ENCODE data around the gene TGFA. TPM values are rescaled to one million over a fixed set of nuclear protein-coding genes. Genes with fewer than 3 reads are reported as not detected.

Gene TGFA
- total RNA-seq, 1 donor from 2014 or later: 1.1 TPM

- no peaks in the 10 kb centered on the region for H3K9me3 ChIP-seq (replicated peaks)
- DNase-seq: no peak
- peaks cover 5% of the 10 kb centered on the region for H3K27me3 ChIP-seq (ENCODE audit: low read depth)
- peaks cover 18% of the 10 kb centered on the region for H3K4me1 ChIP-seq
- H3K4me3 ChIP-seq: no peak overlapping the region
- no peaks in the 10 kb centered on the region for H3K36me3 ChIP-seq
- intact Hi-C loops (cut with micrococcal nuclease): no loop called here
- H3K27ac ChIP-seq (replicated peaks): no peak overlapping the region
- TF ChIP-seq CTCF (IDR thresholded peaks at IDR 0.05; ENCODE audit: borderline replicate concordance): no peak
These were observed 32.8 kb downstream of the TGFA start for GRCh38 chr2:70520825-70521224.

- DNase-seq: no peak
- Histone ChIP-seq H3K4me1 (peaks cover 6% of the 10 kb centered on the region), H3K36me3 (no peaks in the 10 kb centered on the region), H3K27ac (replicated peaks) (no peak overlapping the region), H3K4me3 (no peak overlapping the region), H3K27me3 (ENCODE audit: low read depth) (peaks cover 5% of the 10 kb centered on the region), H3K9me3 (replicated peaks) (no peaks in the 10 kb centered on the region)
- intact Hi-C loops (cut with micrococcal nuclease): no loop called here
- TF ChIP-seq CTCF (IDR thresholded peaks at IDR 0.05; ENCODE audit: borderline replicate concordance): no peak
These were observed 34.2 kb downstream of the TGFA start for GRCh38 chr2:70519453-70519852.

GRCh38 chr2:70518557-70518956, 35.1 kb downstream of the TGFA start:
- no peak for DNase-seq
- Histone ChIP-seq H3K27ac (replicated peaks) (no peak overlapping the region), H3K4me3 (no peak overlapping the region), H3K4me1 (no peaks in the 10 kb centered on the region), H3K36me3 (no peaks in the 10 kb centered on the region), H3K27me3 (ENCODE audit: low read depth) (peaks cover 5% of the 10 kb centered on the region), H3K9me3 (replicated peaks) (no peaks in the 10 kb centered on the region)
- intact Hi-C loops (cut with micrococcal nuclease): no loop called here
- no peak for TF ChIP-seq CTCF (IDR thresholded peaks at IDR 0.05; ENCODE audit: borderline replicate concordance)

GRCh38 chr2:70517804-70518203, 35.8 kb downstream of the TGFA start:
- Histone ChIP-seq H3K9me3 (replicated peaks) (no peaks in the 10 kb centered on the region), H3K4me1 (no peaks in the 10 kb centered on the region), H3K27me3 (ENCODE audit: low read depth) (peaks cover 7% of the 10 kb centered on the region), H3K36me3 (no peaks in the 10 kb centered on the region), H3K27ac (replicated peaks) (no peak overlapping the region), H3K4me3 (no peak overlapping the region)
- intact Hi-C loops (cut with micrococcal nuclease): no loop called here
- TF ChIP-seq CTCF (IDR thresholded peaks at IDR 0.05; ENCODE audit: borderline replicate concordance): no peak
- DNase-seq: no peak

- H3K36me3 ChIP-seq: no peaks in the 10 kb centered on the region
- no peaks in the 10 kb centered on the region for H3K4me1 ChIP-seq
- no peak for TF ChIP-seq CTCF (IDR thresholded peaks at IDR 0.05; ENCODE audit: borderline replicate concordance)
- intact Hi-C loops (cut with micrococcal nuclease): no loop called here
- H3K4me3 ChIP-seq: no peak overlapping the region
- peaks cover 9% of the 10 kb centered on the region for H3K27me3 ChIP-seq (ENCODE audit: low read depth)
- DNase-seq: no peak
- H3K9me3 ChIP-seq (replicated peaks): no peaks in the 10 kb centered on the region
- H3K27ac ChIP-seq (replicated peaks): no peak overlapping the region
These were observed 37.0 kb downstream of the TGFA start for GRCh38 chr2:70516596-70516995.

GRCh38 chr2:70515938-70516337, 37.7 kb downstream of the TGFA start:
- DNase-seq: no peak
- Histone ChIP-seq H3K4me3 (no peak overlapping the region), H3K27me3 (ENCODE audit: low read depth) (peaks cover 9% of the 10 kb centered on the region), H3K9me3 (replicated peaks) (no peaks in the 10 kb centered on the region), H3K36me3 (no peaks in the 10 kb centered on the region), H3K27ac (replicated peaks) (no peak overlapping the region), H3K4me1 (no peaks in the 10 kb centered on the region)
- intact Hi-C loops (cut with micrococcal nuclease): no loop called here
- TF ChIP-seq CTCF (IDR thresholded peaks at IDR 0.05; ENCODE audit: borderline replicate concordance): no peak
